DMS53 treated with DMSO at 0.1 percent for 48 hours (cell line): Measurements from ENCODE around the gene VSIG8.

Experiments used
- DNase-seq: peaks from one replicate; lab custom pipeline; 2025; ENCODE audit not compliant: unreplicated experiment; lab: John Stamatoyannopoulos, UW

Gene VSIG8

GRCh38 chr1:159884296-159884695 lies 21.8 kb upstream of the VSIG8 start:
- DNase-seq: no peak

GRCh38 chr1:159883134-159883533 lies 20.7 kb upstream of the VSIG8 start:
- no peak for DNase-seq

GRCh38 chr1:159882527-159882862 lies 20.0 kb upstream of the VSIG8 start:
- DNase-seq: peak; percentile 8

- DNase-seq: peak; percentile 98
Observed at GRCh38 chr1:159881622-159882526, 19.4 kb upstream of the VSIG8 start.

GRCh38 chr1:159880430-159880829 lies 18.0 kb upstream of the VSIG8 start:
- no peak for DNase-seq

GRCh38 chr1:159879977-159880376 lies 17.5 kb upstream of the VSIG8 start:
- DNase-seq: no peak

- no peak for DNase-seq
Observed at GRCh38 chr1:159879136-159879535, 16.7 kb upstream of the VSIG8 start.

GRCh38 chr1:159877695-159878444 lies 15.4 kb upstream of the VSIG8 start:
- DNase-seq: no peak

- no peak for DNase-seq
Observed at GRCh38 chr1:159873530-159874143, 11.2 kb upstream of the VSIG8 start.

- DNase-seq: no peak
Observed at GRCh38 chr1:159872891-159873290, 10.4 kb upstream of the VSIG8 start.

GRCh38 chr1:159870704-159871103 lies 8.2 kb upstream of the VSIG8 start:
- no peak for DNase-seq

- DNase-seq: peak; percentile 24
Observed at GRCh38 chr1:159869607-159870006, 7.2 kb upstream of the VSIG8 start.

GRCh38 chr1:159869173-159869572 lies 6.7 kb upstream of the VSIG8 start:
- peak; percentile 24 for DNase-seq

GRCh38 chr1:159868766-159869165 lies 6.3 kb upstream of the VSIG8 start:
- DNase-seq: no peak

GRCh38 chr1:159867664-159868026 lies 5.2 kb upstream of the VSIG8 start:
- DNase-seq: peak; percentile 96

- DNase-seq: no peak
Observed at GRCh38 chr1:159866905-159867663, 4.6 kb upstream of the VSIG8 start.

- DNase-seq: no peak
Observed at GRCh38 chr1:159866066-159866465, 3.6 kb upstream of the VSIG8 start.

GRCh38 chr1:159864262-159864661 lies 1.8 kb upstream of the VSIG8 start:
- DNase-seq: no peak

- no peak for DNase-seq
Observed at GRCh38 chr1:159862031-159862430, 426 bp downstream of the VSIG8 start.

- DNase-seq: no peak
Observed at GRCh38 chr1:159861218-159861617, 1.2 kb downstream of the VSIG8 start.

GRCh38 chr1:159860456-159860855 lies 2.0 kb downstream of the VSIG8 start:
- DNase-seq: no peak
